Measurements from ENCODE around the gene RHEB.

RHEB gene

GRCh38 chr7:151484971-151485707 lies 34.6 kb downstream of the RHEB start (continued):
- TF ChIP-seq TSHZ2 (CRISPR knock-in tag; IDR thresholded peaks at IDR 0.05): no peak

- TF ChIP-seq ZNF565 (CRISPR knock-in tag; conservative IDR thresholded peaks at IDR 0.05; ENCODE audit: low read depth): no peak
- no peak for ATAC-seq
Measured at GRCh38 chr7:151483711-151483983, 36.0 kb downstream of the RHEB start.

GRCh38 chr7:151482883-151483710 lies 36.6 kb downstream of the RHEB start:
- ATAC-seq: no peak
- TF ChIP-seq ISL1 (CRISPR knock-in tag; IDR thresholded peaks at IDR 0.05): no peak
- no peak for TF ChIP-seq GLIS3 (CRISPR knock-in tag; IDR thresholded peaks at IDR 0.05)
- no peak for TF ChIP-seq ZNF8 (CRISPR knock-in tag; IDR thresholded peaks at IDR 0.05)
- no peak for TF ChIP-seq CSDC2 (CRISPR knock-in tag; IDR thresholded peaks at IDR 0.05)
- TF ChIP-seq RARB (CRISPR knock-in tag; IDR thresholded peaks at IDR 0.05): no peak
- TF ChIP-seq ESRRG (CRISPR knock-in tag; IDR thresholded peaks at IDR 0.05): no peak
- TF ChIP-seq POU6F1 (CRISPR knock-in tag; IDR thresholded peaks at IDR 0.05; ENCODE audit: borderline replicate concordance, low read depth): no peak
- TF ChIP-seq BACH2 (CRISPR knock-in tag; IDR thresholded peaks at IDR 0.05; ENCODE audit: borderline replicate concordance): no peak
- TF ChIP-seq TSHZ2 (CRISPR knock-in tag; IDR thresholded peaks at IDR 0.05): no peak
- no peak for TF ChIP-seq ZC3H10 (CRISPR knock-in tag; IDR thresholded peaks at IDR 0.05)
- TF ChIP-seq SNAI2 (CRISPR knock-in tag; IDR thresholded peaks at IDR 0.05): no peak
- no peak for TF ChIP-seq CSRNP3 (CRISPR knock-in tag; IDR thresholded peaks at IDR 0.05)

- no peak for ATAC-seq
- TF ChIP-seq PATZ1 (CRISPR knock-in tag; IDR thresholded peaks at IDR 0.05; ENCODE audit: borderline replicate concordance) (no peak), ZNF70 (CRISPR knock-in tag; IDR thresholded peaks at IDR 0.05) (no peak), CSRNP3 (CRISPR knock-in tag; IDR thresholded peaks at IDR 0.05) (no peak), POU6F1 (CRISPR knock-in tag; IDR thresholded peaks at IDR 0.05; ENCODE audit: borderline replicate concordance, low read depth) (no peak), ZC3H10 (CRISPR knock-in tag; IDR thresholded peaks at IDR 0.05) (no peak), TOX (CRISPR knock-in tag; IDR thresholded peaks at IDR 0.05; ENCODE audit: borderline replicate concordance) (no peak), TCF4 (CRISPR knock-in tag; IDR thresholded peaks at IDR 0.05; ENCODE audit: borderline replicate concordance) (no peak)
Measured at GRCh38 chr7:151481650-151482505, 37.8 kb downstream of the RHEB start.
